ENCODE results near the gene SNRNP40.
A peak's percentile ranks its signal among the peaks of the same experiment; 100 is the strongest.
"Not testable (repeated sequence)": the region's sequence is repeated elsewhere in the genome, so short reads cannot be mapped to it uniquely, and the experiment has no call there.

SNRNP40 gene

DNA sequence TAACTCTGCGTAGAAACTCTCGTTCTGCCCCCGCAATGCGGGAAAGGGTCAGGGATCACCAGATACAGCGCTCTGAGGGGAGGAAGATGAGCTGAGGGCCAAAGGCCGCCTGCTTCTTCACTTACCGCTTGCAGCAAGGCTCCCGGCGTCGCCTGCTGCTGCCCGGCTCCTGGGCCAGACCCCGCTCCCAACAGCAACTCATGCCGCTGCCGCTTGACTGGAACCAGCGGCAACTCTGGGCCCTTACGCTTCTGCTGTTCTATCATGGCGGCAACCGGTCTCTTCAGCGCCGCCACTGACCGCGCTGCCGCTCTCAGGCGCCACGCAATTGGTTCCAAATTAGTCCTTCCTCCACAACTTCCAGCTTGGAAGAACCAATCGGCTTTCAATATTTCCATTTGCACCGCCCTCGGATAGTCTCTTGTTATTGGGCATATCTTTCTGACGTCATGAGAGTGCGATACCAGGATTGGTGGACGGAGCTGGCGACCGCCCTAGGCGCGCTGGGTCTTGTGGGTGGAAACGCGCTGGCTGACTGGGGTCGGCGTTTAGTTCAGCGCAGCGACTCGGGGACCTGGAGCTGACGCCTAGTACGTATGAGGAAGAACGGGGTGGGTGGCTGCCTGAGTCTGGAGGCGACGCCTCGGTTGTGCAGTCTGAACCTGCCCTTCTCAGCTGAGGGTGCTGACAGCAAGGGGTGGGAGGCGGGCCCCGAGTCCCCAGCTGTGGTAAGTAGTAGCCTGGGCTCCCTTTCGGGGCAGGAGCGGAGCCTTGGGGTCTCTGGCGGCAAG is at the start of gene SNRNP40, which contains the start of gene ZCCHC17:
Gene SNRNP40 (minus strand): TSS at position 303 of the 791 bp plus-strand sequence. CDS start 37 bp downstream, at position 266.
Gene ZCCHC17 (plus strand): TSS at position 547 of the 791 bp plus-strand sequence. CDS start 13,067 bp downstream, outside the sequence.
- peak; percentile 95 for DNase-seq

DNA sequence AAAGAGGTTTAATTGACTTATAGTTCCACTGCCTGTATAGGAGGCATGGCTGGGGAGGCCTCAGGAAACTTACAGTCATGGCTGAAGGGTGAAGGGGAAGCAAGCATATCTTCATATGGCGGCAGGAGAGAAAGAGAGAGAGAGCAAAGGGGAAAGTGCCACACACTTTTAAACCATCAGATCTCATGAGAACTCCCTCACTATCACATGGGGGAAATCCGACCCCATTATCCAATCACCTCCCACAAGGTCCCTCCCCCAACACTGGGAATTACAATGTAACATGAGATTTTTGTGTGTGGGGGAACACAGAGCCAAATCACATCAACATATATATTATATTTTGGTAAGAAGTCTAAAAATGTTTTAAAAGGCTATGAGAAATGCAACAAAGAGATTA is 49.0 kb upstream of the SNRNP40 start:
- DNase-seq, result no peak

DNA sequence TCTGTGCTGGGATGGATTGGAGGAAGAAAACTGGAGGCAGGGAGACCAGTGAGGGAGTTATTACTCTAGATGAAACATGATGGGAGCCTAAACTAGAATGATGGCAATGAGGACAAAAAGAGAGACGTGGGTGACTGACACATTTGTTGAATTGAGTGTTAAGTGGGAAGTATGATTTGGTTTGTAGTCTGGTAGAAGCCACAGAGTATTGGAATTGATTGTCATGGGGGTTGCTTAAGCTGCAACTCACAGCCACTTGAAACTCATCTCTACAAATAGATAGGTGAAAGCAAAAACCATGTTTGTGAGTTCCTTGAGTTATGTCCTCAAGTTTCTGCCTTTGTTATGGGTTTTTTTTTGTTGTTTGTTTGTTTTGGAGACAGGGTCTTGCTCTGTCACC is 47.9 kb upstream of the SNRNP40 start:
- no peak for DNase-seq

DNA sequence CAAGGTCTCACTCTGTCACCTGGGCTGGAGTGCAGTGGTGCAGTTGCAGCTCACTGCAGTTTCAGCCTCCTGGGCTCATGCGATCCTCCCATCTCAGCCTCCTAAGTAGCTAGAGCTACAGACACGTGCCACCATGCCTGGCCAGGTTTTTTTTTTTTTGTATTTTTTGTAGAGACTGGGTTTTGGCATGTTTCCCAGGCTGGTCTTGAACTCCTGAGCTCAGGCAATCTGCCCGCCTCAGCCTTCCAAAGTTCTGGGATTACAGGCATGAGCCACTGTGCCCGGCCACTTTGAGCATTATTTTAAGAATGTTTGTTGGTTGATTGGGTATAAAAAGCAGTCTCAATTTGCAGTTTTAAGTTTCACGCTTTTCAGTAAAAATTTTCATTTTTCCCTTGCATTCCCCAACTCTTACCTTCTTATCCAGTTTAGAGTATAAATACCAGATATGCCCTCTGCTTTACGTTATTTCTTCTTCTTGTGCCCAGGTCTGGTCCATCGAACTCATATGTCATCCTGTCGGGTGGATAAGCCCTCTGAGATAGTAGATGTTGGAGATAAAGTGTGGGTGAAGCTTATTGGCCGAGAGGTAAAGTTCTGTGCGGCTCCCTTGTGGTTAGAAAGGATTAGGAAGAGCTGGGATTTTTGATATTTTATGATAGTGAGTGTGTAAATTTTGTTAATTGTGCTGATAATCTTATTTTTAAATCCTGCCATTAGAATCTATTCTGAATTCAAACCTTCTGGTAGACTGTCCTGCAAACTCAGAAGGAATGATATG is 40.3 kb upstream of the SNRNP40 start:
- DNase-seq, result no peak

DNA sequence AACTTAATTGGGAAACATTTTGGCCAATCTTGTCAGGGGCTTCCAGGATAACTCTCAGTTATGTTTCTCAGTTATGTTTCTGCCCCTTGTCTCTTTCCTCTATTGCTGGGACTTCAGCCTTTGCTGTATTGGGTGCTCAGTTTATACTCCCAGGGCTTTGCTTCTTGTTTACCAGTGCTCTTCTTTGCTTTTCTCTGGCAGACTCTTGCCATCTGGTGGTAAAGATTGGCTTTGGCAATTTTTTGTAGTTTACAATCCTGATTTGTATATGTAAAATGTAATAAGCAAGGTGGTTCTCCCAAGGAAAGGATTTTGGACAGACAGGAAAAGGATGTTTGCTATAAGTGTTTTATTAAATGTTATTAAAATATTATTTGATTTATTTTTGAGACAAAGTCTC is 38.4 kb upstream of the SNRNP40 start:
- peak; percentile 18 for DNase-seq

DNA sequence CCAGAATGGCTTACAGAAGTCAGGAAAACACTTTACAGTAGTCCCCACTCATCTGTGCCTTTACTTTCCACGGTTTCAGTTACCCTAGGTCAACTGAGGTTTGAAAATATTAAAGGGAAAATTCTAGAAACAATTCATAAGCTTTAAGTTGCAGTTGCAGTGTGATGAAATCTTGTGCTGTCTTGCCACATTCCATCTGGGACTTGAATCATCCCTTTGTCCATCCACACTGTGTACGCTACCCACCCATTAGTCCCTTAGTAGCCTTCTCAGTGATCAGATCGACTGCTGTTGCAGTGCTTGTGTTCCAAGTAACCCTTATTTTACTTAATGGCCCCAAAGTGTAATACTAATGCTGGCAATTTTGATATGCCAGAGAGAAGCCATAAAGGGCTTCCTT is 30.8 kb upstream of the SNRNP40 start:
- no peak for DNase-seq

DNA sequence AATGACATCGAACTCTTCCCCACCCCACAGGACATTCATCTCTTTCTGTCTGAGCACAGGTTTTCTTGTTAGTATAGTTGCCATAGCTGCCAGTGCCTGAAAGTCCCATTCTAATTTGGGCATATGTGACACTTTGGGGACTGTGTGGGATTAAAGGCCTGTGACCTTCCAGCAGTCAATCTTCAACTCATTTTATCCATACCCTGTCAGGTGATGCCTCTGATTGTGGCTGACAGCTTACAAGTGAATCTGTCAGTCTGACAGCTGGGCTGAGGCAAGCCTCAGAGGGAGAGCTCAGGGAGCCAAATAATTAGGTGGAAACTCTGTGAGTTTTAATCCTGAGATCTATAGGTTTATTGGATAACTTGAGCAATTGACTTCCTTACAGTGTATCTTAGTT is 29.9 kb upstream of the SNRNP40 start:
- no peak for DNase-seq

DNA sequence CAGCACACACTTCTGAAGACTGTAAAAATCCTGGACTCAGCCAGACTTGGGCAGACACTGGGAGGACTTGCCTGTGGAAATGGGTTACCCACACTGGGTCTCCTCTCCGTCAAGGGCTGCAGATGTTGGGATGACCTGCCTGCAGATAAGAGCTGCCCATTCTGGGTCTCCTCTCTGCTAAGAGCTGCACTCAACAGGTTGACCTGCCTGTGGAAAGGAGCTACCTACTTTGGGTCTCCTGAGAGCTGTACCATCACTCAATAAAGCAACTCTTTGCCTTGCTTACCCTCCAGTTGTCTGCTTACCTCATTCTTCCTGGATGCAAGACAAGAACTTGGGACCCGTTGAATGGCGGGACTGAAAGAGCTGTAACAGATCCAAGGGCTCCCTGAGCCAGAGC is 28.4 kb upstream of the SNRNP40 start:
- no peak for DNase-seq

DNA sequence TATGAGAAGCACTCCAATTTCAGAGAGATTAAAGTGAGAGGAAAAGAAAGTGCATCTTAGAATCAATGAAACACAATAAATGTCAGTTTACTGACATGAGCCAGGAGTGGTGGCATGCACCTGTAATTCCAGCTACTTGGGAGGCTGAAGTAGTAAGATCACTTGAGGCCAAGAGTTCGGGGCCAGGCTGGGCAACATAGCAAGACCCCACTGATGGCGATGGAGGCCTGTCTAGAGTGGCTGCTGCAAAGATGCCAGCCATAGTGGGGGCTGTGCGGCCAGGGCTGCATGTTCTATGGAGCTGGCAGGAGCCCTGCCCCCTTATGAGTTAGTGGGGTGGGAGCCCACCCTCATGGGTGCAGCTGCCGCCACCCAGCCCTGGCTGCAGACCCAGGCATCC is 27.5 kb upstream of the SNRNP40 start:
- no peak for DNase-seq

DNA sequence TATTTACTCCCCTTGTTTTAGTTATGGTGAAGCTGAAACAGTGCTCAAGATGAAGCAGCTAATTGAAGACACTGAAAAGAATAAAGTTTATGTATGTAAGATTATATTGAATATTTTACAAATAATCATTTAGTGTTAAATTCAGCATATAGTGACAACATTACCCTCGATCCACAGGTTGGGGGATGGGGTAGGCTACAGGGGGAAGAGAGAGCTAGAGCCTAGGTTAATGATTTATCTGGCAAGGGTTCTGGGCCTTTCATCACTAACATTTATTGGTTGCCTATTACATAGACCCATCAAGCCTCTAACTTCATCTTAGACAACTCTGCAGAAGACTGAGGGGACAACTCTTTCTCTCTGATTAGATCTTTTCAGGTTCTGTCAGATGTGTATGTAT is 21.6 kb upstream of the SNRNP40 start:
- DNase-seq, result no peak

DNA sequence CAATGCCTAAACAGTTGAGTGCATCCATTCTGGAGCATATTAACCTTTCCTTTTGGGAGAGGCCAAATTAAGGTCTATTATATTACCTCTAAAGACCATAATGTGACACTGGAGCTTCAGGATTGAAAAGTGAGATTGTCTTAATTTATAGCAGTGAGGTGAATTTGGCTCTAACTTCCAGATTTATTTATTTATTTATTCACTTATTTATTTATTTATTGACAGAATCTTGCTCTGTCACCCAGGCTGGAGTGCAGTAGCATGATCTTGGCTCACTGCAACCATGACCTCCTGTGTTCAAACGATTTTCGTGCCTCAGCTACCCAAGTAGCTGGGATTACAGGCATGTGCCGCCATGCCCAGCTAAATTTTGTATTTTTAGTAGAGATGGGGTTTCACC is 19.3 kb upstream of the SNRNP40 start:
- no peak for DNase-seq

DNA sequence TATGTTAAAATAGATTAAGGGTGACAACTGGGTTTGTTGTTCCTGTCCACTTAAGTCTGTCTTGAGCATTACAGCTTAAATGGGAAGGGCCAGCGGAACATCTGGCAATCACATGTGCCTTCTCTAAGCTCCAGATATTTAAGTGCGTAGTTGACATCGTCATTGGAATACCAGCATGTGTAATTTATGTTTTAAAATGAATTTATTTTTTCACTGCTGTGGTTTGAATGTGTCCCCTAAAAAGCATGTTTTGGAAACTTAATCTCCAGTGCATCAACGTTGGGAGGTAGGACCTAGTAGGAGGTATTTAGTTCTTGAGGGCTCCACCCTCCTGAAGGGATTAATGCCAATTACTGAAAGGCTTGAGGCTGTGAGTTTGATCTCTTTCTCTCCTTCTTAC is 13.6 kb upstream of the SNRNP40 start:
- no peak for DNase-seq

DNA sequence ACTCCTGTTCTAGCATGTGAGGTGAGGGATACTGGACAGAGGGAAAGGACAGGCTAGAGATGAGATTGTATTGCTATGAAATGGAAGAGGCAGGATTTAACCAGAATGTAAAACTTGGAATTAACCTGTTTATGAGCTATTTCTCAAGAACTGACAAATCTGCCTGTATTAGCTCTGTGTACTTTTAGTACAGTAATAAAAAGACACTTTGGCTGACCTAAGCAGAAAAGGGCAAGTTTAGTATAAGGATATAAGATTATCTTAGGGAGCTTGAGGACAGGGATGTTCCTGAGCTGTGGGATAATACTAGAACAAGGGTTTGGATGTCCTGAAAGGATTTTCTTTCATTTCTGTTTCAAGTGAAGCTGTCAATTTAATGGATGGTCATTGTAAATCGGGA is 11.4 kb upstream of the SNRNP40 start:
- DNase-seq, result no peak

DNA sequence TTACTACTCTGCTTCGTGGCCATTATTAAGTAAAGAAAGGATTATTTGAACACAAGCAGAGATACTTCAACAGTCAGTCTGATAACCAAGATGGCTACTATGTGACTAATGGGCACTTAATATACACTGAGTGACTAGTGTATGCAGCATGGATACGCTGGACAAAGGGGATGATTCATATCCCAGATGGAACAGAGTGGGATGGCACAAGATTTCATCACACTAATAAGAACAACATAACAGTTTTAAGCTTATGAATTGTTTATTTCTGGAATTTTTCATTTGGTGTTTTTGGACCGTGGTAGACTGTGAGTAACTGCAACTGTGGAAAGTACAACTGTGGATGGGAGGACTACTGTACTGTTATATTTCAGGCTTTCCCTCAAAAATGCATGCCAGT is 9.7 kb upstream of the SNRNP40 start:
- no peak for DNase-seq

DNA sequence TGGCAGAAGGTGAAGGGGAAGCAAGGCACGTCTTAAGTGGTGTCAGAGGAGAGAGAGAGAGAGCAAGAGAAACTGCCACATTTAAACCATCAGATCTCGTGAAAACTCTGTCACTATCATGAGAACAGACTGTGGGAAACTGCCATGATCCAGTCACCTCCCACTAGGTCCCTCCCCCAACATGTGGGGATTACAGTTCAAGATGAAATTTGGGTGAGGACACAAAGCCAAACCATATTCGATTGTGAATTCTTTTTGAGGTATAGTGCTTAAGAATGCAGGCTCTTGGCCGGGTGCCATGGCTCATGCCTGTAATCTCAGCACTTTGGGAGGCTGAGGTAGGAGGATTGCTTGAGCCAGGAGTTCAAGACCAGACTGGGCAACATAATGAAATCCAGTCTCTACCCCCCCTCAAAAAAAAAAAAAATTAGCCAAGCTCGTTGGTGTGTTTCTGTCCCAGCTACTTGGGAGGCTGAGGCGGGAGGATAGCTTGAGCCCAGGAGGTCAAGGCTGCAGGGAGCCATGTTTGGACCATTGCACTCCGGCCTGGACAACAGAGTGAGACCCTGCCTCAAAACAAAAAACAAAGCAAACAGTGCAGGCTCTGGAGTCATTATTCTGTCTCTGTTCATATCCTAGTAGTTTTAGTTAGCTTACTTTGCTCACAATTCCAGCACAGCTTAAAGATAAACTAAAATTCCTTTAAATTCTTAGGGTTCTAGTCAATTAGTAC is 6.3 kb upstream of the SNRNP40 start:
- DNase-seq, result no peak

DNA sequence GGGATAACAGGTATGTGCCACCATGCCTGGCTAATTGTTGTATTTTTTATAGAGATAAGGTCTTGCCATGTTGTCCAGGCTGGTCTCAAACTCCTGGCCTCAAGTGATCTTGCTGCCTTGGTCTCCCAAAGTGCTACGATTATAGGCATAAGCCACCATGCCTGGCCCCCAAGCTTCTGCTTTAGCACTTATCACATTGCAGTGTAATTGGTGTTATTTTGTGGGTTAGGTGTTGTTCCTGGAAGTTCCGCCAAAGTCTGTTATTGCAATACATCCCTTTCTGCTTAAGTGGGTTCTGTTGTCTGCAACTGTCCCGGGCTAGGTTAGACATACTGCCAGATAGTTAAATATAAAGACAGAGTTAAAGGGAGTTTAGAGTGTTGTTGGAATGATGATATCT is 3.6 kb upstream of the SNRNP40 start:
- no peak for DNase-seq

DNA sequence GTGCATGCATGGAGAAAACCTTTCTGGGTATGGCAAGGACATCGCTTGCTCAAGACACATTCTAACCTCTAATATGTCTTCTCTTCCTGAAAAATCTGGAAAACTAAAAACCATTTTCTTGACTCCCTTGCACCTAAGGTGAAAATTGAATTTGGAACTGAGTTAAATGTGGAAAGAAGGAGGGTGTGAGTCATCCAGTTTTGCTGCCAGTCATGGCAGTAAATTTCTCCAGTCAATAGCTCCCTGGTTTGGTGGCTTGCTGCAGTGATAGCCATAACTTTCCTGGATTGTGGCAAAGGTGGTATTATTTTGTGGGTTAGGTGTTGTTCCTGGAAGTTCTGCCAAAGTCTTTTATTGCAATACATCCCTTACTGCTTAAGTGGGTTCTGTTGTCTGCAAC is 2.8 kb upstream of the SNRNP40 start:
- DNase-seq, result no peak

DNA sequence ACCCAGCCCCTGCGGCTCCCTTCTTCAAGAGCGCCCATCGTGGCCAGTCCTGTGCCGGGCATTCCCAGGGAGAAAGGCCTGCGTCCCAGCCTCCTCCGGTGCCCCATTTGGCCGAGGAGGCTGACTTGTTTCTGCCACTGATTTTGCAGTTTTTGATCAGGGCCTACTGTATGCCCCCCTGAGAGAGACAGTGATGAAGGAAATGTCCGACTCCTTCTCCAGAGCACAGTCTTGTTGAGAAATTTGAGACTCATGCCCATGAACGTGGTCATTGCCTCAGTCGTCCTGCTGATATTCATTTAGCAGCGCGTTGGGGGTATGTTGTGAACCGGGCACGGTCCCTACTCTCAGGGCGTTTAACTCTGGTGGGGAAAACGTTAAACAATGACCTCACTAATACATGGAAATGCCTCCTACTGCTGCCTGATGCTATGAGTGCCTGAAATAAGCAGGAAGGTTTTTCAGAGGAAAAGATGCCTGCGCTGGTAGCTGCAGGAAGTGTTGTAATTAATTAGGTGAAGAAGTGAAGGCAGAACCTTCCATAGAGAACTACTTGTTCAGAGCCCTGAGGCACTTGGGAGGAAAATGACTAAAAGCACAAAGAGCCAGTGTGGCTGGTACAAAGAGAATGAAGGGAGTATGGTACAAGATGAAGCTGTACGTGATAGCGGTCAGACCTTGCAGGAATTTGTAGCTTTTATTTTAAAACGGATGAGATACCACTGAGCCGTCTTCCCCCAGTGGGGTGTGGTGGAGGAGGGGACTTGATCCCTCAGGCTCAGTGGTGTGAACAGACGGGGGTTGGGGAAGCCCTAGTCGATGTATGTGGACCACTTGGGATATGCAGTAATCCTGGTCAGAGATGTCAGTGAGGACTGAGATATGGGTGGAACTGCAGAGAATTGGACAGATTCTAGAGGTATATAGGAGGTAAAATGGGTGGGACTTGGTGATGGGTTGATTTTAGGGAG is 974 bp upstream of the SNRNP40 start:
- no peak for DNase-seq

DNA sequence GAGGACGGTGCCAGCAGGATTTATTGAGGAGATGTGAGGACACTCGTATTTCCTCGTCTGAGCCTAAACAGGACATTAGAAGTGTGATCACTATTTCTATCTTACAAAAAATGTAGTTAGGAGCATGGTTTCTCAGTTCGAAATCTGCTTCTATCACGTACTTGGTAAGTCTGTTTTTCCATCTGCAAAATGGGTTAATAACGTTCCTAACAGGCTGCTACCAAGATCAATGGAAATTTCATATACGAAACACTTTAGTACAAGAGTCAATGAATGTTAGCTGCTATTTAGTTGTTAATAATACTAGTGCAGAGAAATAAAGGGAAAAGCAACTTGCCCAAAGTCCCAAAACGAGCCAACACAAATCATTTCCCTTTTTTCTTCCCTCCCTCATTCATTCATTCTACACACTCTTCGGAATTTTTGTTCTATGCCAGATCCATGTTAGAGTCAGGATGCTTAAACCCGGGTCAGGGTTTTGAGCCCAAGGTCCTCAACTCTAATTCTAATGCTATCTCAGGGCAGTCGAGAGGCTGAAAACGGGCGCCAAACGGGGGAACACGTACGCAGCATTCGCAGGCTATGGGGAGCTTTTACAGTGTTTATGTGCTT is 608 bp downstream of the SNRNP40 start:
- no peak for DNase-seq

DNA sequence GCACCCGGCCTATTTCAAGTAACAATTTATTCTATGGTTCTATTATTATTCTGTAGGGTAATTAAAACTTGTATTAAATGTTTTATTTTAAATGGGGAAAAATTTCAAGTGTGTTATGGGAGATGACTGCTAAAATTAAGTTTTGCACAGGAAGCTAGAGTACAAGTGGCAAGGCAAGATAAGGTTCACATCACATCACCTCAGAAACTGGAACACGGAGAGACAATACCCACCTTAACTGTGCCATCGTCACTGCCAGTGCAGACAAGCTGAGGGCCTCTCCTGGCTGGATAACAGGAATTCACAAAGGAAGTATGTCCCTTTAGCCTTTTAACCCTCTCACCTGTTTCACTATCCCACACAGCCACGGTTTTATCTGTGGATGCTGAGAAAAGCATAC is 7.6 kb downstream of the SNRNP40 start:
- DNase-seq, result no peak

DNA sequence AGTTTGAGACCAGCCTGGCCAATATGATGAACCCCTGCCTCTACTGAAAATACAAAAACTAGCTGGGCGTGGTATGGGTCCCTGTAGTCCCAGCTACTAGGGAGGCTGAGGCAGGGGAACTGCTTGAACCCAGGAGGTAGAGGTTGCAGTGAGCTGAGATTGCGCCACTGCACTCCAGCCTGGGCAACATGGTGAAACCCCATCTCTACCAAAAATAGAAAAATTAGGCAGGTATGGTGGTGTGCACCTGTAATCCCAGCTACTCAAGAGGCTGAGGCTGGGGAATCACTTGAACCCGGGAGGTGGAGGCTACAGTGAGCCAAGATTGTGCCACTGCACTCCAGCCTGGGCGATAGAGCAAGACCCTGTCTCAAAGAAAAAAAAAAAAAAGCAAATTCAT is 8.8 kb downstream of the SNRNP40 start:
- DNase-seq, result not testable (repeated sequence)

DNA sequence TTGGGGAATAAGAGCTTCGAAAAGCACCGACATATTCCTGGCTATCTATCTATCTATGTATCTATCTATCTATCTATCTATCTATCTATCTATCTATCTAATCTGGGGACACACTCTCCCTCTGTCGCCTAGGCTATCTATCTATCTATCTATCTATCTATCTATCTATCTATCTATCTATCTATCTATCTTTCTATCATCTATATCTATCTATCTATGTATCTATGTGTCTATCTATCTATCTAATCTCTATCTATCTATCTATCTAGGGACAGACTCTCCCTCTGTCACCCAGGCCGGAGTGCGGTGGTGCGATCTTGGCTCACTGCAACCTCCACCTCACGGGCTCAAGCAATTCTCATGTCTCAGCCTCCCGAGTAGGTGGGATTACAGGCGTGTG is 14.2 kb downstream of the SNRNP40 start:
- not testable (repeated sequence) for DNase-seq

All from NCI-H748 treated with DMSO at 0.1 percent for 48 hours (cell line).